ENCODE results near the gene CDC45. TPM values are rescaled to one million over a fixed set of nuclear protein-coding genes. Genes with fewer than 3 reads are reported as not detected.

CDC45 gene
- total and polyA plus RNA-seq, 12 donors: 0.87 to 7.7 (median 1.4) TPM; not detected in 1

DNA sequence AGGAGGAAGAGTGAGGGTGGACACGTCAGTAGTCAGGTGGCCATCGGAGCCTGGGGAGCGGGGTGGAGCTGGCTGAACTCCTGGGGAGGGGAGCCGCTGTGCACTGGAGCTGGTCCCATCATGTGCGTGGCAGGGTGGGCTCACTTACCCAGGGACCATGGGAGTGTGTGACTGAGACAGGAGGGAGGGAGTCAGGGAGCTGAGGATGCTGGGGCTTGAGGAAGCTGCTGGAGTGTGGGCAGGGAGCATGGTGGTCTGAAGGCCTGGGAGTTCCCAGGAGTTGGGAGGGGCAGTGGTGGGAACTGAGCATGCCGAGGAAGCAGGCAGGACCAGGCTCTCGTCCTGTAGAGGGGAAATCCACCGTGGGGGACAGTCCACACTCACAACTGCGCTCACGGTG lies 26.5 kb downstream of the CDC45 start:
- Histone ChIP-seq H3K27me3 (no peaks in the 10 kb centered on the region), H3K27ac (no peak overlapping the region), H3K36me3 (replicated peaks in 1 of 2) (no peaks in the 10 kb centered on the region), H3K4me3 (no peak overlapping the region), H3K9me3 (replicated peaks in 1 of 3) (no peaks in the 10 kb centered on the region), H3K4me1 (replicated peaks in 1 of 2) (no peaks in the 10 kb centered on the region)
- no peak for TF ChIP-seq CTCF (IDR thresholded peaks at IDR 0.05)
- TF ChIP-seq POLR2A (IDR thresholded peaks at IDR 0.05): no peak
- no peak for DNase-seq
- WGBS, 4 donors: 85 to 89% (median 87%) methylated on average over 8 to 10 of the region's 10 CpGs
- intact Hi-C loops (cut with DNase I): no loop called here

- intact Hi-C loops (cut with DNase I): no loop called here
- Histone ChIP-seq H3K27ac (no peak overlapping the region), H3K4me3 (no peak overlapping the region), H3K27me3 (no peaks in the 10 kb centered on the region), H3K36me3 (replicated peaks in 1 of 2) (no peaks in the 10 kb centered on the region), H3K4me1 (replicated peaks in 1 of 2) (no peaks in the 10 kb centered on the region), H3K9me3 (replicated peaks in 1 of 3) (no peaks in the 10 kb centered on the region)
- TF ChIP-seq CTCF (IDR thresholded peaks at IDR 0.05) (no peak), POLR2A (IDR thresholded peaks at IDR 0.05) (no peak)
- WGBS, 4 donors: 92 to 98% (median 96%) methylated on average over 4 of the region's 4 CpGs
- DNase-seq: no peak
Observed at GRCh38 chr22:19507534-19507861, 27.8 kb downstream of the CDC45 start.

DNA sequence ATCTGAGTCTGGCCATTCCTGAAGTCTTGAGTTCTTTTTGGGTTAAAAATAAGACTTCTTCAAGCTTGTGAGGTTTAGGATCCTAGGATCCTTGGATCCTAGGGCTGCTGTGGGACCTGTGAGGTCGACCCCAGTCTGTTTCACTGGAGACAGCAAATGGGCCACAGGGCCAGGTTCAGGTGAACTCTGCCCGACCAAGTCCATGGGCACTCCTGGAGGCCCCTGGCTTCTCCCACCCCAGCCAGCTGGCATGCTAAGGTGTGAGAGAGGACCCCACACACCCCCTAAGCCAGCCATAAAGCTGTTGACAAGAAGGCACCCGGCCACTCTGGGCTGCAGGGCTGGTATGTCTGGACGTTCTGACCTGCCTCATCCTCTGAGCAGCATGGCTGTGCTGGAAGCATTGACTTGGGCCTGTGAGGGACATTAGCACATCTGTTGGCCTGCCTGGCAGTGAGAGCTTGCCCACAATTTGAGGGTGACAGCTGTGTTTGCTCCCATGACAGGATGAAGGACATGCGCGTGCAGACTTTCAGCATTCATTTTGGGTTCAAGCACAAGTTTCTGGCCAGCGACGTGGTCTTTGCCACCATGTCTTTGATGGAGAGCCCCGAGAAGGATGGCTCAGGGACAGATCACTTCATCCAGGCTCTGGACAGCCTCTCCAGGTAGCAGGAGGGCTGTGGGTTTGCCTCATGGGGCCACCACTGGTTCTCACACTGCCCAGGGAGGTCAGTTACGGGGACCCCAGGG lies 28.5 kb downstream of the CDC45 start:
- WGBS, 4 donors: 95 to 100% (median 96%) methylated on average over 4 to 10 of the region's 10 CpGs
- no peaks in the 10 kb centered on the region for H3K27me3 ChIP-seq
- no peaks in the 10 kb centered on the region for H3K9me3 ChIP-seq (replicated peaks in 1 of 3)
- intact Hi-C loops (cut with DNase I): no loop called here
- DNase-seq: no peak
- H3K4me3 ChIP-seq: no peak overlapping the region
- H3K27ac ChIP-seq: no peak overlapping the region
- TF ChIP-seq POLR2A (IDR thresholded peaks at IDR 0.05) (no peak), CTCF (IDR thresholded peaks at IDR 0.05) (no peak)
- no peaks in the 10 kb centered on the region for H3K36me3 ChIP-seq (replicated peaks in 1 of 2)
- no peaks in the 10 kb centered on the region for H3K4me1 ChIP-seq (replicated peaks in 1 of 2)

DNA sequence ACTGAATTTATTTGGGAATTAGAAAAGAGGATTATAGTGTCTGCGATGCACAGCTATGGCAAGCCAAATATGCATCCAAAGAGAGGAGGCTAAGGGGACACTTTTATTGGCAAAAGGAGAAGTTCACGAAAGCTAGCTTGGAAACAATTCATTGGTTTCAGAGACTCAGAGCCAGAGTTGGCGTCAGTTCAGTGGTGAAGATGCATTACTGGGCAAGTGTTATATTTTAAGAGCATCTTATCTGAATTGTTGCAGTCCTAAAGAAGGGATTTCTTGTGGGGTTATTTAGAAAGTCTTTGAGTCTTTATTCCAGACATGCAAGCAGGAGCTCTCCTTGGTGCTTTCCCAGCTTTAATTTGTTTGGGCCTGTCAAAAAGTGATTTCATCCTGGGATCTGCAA lies 29.5 kb downstream of the CDC45 start:
- H3K9me3 ChIP-seq (replicated peaks in 1 of 3): no peaks in the 10 kb centered on the region
- no peak overlapping the region for H3K27ac ChIP-seq
- intact Hi-C loops (cut with DNase I): no loop called here
- no peak overlapping the region for H3K4me3 ChIP-seq
- WGBS, 4 donors: 87 to 98% (median 92%) methylated on average over 3 of the region's 3 CpGs
- no peak for DNase-seq
- no peaks in the 10 kb centered on the region for H3K36me3 ChIP-seq (replicated peaks in 1 of 2)
- no peaks in the 10 kb centered on the region for H3K27me3 ChIP-seq
- H3K4me1 ChIP-seq (replicated peaks in 1 of 2): no peaks in the 10 kb centered on the region
- TF ChIP-seq CTCF (IDR thresholded peaks at IDR 0.05): no peak
- TF ChIP-seq POLR2A (IDR thresholded peaks at IDR 0.05): no peak

Data from adrenal gland (tissue), 12 donors.